GM20000 (cell line): ENCODE results near the gene SLC27A4.
A peak's percentile ranks its signal among the peaks of the same experiment; 100 is the strongest.

ENCODE experiments used
- DNase-seq: peaks from one replicate; pipeline ENCODE4 v3.0.0; 2012; ENCODE audit warnings: low spot score
- CTCF ChIP-seq: IDR thresholded peaks from 2 replicates; pipeline ENCODE4 v1.5.1; 2012; ENCODE audit warnings: mild to moderate bottlenecking, control low read depth; ENCODE audit errors: extremely low read depth, missing control alignments

SLC27A4 gene

GRCh38 chr9:128358090-128358489, 17.8 kb downstream of the SLC27A4 start:
- DNase-seq, result no peak
- TF ChIP-seq CTCF, result no peak

GRCh38 chr9:128358861-128359260, 18.5 kb downstream of the SLC27A4 start:
- no peak for TF ChIP-seq CTCF
- no peak for DNase-seq

- TF ChIP-seq CTCF, result no peak
- no peak for DNase-seq
Observed at GRCh38 chr9:128360826-128361225, 20.5 kb downstream of the SLC27A4 start.

- TF ChIP-seq CTCF, result no peak
- no peak for DNase-seq
Observed at GRCh38 chr9:128361296-128361985, 21.1 kb downstream of the SLC27A4 start.

- peak; percentile 96 for TF ChIP-seq CTCF
- DNase-seq, result peak; percentile 86
Observed at GRCh38 chr9:128361986-128362646, 21.8 kb downstream of the SLC27A4 start.

- no peak for DNase-seq
- no peak for TF ChIP-seq CTCF
Observed at GRCh38 chr9:128362774-128363173, 22.4 kb downstream of the SLC27A4 start.

- DNase-seq, result no peak
Observed at GRCh38 chr9:128365525-128365924, 25.2 kb downstream of the SLC27A4 start.

More at GRCh38 chr9:128365525-128365924, 25.2 kb downstream of the SLC27A4 start:
- no peak for TF ChIP-seq CTCF
